GM18507 (cell line): Measurements from ENCODE around the gene CCL19.
"Not testable (repeated sequence)": the region's sequence is repeated elsewhere in the genome, so short reads cannot be mapped to it uniquely, and the experiment has no call there.

Source experiments
- DNase-seq: peaks from one replicate; pipeline ENCODE4 v3.0.0; 2011; ENCODE audit warnings: low read depth; ENCODE audit not compliant: insufficient read length; ENCODE audit errors: extremely low spot score
- FAIRE-seq: peaks from 2 replicates; lab custom pipeline; 2011; peaks lifted over from hg19 to GRCh38; lab: Jason Lieb, UNC

The CCL19 gene

DNA sequence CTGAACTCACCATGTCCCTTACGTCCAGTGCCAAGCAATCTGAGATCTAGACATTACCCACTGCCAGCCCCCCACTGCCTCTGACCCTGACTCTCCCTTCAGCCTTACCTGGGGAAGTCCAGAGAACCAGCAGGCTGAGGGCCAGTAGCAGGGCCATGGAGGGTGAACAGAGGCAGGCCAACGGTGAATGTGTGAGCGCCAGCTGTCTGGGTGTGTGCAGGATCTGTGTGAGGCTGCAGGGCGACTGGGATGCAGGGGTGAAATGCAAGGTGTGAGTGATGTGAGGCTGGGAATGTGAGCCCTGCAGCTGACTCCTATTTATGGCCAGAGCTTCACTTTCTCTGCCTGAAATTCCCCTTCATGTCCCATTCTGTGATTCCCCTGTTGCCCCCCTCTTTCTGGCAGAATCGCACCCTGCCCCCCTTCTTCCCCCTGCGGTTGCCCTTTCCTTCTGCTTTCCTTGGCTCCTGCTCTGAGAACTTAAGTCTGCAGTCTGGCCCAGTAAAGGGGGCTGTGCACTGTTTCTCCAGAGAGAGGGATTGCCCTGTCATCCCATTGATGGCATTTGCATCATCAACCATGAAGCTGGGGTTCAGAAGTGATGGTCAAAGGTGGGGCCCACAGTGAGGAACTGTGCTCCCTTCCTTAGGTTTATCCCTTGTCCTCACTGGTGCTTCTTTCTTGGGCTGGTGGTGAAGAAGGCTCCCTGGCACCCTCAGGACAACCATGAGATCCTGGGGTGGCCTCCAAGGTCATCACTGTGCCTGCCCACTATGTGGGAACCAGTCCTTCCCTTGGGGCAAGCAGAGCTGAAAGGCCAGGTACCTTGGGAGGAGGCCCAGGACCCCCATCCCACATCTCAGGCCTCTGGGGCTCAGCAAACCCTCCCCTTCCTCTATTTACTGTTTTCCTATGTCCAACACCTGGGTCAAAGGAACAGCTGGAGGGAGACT is at the start of gene CCL19:
Gene CCL19, minus strand, starts transcription at position 294 of the 953 bp plus-strand sequence. Its CDS starts 137 bp downstream, at position 157.
- FAIRE-seq: no peak
- DNase-seq: no peak

DNA sequence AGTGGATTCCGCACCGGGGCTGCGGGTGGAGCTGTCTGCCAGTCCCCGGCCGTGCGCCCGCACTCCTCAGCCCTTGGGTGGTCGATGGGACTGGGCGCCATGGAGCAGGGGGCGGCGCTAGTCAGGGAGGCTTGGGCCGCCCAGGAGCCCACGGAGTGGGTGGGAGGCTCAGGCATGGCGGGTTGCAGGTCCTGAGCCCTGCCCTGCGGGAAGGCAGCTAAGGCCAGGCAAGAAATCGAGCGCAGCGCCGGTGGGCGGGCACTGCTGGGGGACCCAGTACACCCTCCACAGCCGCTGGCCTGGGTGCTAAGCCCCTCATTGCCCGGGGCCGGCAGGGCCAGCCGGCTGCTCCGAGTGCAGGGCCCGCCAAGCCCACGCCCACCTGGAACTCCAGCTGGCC is 49.1 kb upstream of the CCL19 start:
- DNase-seq, FAIRE-seq: not testable (repeated sequence)

DNA sequence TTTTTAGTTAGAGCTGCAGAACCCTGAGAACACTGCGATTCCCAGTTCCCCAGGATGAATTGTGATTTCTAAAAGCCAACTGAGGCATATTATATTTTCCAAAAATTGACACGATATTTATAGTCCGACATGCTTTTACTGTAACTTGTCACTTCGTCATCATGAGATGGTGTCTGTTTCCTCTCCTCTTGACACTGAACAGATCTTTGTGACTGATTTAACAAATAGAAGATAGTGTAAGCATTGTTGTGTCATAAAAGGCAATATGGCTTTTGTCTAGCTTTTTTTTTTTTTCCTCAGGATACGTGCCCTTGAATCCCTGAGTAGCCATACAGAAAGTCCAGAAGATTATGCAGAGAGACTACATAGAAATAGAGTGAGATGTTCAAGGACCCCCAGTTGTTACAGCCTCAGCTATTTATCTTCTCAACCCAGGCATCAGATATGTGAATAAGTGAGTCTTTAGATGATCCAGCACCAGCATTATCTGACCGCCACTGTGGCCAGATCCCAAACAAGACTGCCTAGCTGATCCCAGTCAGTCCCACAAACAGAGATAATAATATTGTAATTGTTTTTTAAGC is 46.7 kb upstream of the CCL19 start:
- no peak for FAIRE-seq

DNA sequence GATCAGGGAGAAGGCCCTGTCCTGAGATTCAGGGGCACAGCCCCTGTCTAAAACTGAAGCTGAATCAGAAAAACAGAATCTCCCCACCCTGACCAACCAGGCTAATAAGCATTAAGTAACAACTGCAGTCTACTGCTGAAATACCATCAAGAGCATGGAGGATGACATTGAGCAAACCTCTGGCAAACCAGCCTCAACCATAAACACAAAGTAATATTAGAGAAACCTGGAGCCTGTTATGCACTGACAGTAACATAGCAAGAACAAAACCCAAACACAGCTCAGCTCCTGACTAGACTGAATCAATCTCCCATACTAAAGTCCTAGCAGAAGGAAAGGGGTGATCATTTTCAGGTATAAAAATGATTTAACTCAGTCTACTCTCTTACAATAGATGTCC is 43.6 kb upstream of the CCL19 start:
- FAIRE-seq (no peak), DNase-seq (no peak)

More for the DNA sequence above, 46.7 kb upstream of the CCL19 start:
- DNase-seq: no peak

DNA sequence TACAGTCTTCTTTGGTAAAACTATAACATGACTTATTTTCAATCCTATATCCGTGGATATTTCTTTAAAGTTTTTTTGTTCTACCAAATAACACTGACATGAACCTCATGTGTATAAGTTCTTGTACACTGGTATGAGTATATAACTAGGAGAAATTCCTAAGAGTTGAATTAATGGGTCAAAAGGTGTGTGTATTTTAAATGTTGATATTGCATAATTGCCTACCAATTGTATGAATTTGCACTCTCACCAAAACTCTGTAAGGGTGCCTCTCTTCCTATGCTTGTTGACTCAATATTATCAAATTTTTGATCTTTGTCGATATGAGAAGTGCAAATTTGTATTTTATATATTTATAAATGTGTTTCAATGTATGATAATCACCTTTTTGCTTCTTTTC is 41.8 kb upstream of the CCL19 start:
- no peak for FAIRE-seq
- no peak for DNase-seq

DNA sequence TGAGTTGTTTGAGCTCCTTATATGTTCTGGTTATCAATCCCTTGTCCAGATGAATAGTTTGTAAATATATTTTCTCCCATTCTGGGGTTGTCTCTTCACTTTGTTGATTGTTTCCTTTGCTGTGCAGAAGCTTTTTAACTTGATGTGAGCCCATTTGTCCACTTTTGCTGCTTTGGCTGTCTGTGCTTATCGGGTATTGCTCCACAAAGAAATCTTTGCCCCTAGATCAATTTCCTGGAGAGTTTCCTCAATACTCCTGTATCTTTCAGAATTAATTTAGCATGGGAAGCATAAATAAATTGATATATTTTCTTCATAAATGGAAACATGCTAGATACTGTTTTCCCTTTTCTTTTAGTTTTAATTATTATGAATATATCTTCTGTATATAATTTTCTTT is 41.4 kb upstream of the CCL19 start:
- no peak for FAIRE-seq
- DNase-seq: no peak

DNA sequence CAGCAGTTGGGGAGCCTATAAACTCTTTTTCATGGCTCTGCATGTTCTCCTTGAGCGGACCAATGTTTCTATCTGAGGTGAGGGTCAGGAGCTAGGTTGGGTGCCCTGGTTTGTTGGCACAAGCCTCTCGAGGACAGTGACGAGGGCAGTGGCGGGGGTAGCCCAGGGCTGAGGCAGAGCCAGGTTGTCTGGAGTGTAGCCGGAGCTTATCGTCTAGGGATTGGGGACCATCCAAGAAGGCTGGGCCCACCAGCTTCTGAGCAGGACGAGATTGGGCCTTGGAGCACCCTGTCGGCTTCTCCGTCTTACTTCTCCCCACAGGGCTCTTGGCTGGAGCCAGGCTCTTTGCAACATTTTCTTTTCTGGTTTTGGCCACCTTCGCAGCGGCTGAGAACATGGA is 32.1 kb upstream of the CCL19 start:
- FAIRE-seq: no peak
- no peak for DNase-seq

DNA sequence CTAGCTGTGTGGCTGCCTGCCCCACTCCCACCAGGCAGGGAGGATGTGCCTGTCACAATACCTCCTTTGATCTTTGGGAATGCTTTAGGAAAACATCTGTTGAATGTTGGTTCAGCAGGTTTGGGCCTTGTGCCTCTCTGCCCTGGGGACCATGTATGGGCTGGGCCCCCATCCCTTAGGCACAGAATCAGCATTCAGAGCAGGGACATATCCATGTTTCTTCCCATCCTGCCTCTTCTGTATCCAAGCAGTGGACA is 28.6 kb upstream of the CCL19 start:
- FAIRE-seq, DNase-seq: not testable (repeated sequence)

DNA sequence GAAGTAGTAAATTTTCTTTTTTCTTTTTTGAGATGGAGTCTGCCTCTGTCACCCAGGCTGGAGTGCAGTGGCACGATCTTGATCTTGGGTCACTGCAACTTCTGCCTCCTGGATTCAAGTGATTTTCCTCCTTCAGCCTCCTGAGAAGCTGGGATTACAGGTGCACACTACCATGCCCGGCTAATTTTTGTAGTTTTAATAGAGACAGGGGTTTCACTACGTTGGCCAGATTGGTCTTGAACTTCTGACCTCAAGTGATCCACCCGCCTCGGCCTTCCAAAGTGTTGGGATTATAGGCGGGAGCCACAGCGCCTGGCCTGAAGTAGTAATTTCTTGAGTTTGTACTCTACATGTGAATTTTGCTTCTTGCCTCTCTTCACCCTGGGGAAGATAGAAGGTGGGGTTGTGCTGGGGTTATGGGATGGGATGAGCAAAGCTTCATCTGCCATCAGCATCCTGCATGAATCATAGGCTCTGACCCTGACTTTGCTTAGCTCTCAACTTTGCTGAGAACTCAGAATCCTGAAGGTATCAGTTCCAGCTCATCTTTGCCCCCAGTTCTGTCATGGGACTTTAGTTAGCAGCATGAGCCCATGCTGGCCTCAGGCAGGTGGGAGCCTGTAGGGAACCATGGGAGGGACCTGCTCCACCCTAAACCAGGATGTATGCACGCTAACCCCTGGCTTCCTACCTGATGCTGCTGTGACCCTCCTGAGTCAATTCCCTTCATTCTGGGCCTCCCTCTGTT is 28.1 kb upstream of the CCL19 start:
- DNase-seq (no peak), FAIRE-seq (no peak)

DNA sequence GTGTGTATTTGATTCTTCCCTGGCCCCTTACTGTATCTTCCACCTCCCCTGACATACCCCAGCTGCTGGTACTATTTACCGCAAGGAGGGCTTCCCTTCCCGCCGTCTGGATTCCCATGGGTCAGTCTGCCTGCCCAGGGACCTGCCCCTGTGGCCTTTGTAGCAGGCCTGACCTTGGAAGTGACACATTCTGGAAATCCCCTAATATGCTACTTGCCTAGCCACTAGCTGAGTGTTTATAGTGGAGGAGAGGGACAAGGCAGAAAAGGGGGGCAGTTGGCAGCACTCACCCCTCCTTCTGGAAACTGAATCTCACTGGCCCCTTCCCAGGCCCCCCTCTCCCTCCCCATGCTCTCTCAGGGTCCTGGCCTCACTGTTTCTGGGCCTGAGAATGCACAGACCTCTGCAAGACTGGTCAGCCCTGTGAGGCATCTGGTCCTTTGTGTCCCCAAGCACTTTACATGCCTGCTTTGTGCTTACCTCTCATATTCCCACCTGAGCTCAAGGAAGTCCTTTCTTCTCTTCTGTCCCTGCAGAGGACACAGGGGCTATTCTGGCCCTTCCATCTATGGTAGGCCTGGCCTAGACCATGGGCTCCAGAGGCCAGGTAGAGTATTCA is 27.0 kb upstream of the CCL19 start:
- DNase-seq (no peak), FAIRE-seq (no peak)

DNA sequence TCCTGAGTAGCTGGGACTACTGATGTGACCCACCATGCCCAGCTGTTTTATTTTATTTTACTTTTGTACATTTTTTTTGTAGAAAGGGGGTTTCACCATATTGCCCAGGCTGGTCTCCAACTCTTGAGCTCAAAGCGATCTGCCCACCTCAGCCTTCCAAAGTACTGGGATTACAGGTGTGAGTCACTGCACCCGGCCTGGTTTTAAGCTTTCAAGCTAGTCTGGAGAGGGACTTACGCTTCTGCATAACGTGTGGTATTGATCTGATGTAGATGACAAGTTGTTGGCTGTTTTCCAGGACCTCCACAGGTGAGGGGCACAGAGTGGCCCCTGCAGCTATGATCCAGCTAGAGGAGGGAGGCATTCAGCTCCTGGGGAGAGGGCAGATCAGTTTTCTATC is 25.6 kb upstream of the CCL19 start:
- DNase-seq: no peak
- no peak for FAIRE-seq

DNA sequence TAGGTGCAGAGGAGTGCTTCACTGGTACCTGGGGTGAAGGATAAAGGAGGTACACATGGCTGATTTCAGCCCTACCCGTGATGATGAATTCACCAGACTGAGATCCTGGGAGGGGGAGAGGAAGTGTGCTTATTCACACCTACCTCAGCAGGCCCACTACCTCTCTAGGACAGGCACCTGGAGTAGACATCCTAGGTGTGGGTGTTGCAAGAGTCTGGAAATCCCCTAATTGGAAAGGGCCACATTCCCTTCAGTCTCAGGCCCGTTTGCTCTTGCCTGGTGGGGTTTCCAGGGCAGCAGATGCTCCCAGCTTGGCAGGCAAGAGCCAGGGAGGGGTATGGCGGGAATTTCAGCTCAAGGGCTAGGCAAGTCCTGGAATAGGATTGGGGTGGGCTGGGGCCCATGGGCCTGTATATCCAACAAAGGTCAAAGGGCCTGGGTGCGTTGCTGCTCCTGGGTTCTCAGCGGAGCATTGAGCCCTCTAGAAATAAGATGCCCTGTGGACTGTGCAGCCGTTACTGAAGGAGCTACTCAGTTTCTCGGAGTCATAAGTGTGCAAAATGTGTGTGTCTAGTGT is 24.7 kb upstream of the CCL19 start:
- FAIRE-seq: no peak
- DNase-seq: no peak

DNA sequence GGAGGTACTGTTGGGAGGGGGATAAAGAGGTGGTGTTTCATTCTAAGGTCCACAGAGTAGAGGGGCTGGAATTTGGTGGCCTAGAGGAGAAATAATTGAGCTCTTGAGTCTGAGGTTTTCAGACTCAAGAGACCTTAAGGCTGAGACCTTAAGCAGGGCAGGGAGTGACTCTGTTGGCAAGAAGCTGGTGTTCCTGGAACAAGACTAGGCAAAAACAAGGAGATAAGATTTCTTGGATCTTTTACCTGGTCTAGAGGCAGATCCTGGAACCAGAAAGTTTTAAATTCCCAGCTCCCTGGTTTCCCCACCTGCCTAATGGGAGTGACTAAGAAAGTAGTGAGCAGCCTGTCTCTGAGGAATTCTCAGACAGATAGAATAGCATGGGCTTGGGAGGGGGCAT is 22.9 kb upstream of the CCL19 start:
- FAIRE-seq (no peak), DNase-seq (no peak)

DNA sequence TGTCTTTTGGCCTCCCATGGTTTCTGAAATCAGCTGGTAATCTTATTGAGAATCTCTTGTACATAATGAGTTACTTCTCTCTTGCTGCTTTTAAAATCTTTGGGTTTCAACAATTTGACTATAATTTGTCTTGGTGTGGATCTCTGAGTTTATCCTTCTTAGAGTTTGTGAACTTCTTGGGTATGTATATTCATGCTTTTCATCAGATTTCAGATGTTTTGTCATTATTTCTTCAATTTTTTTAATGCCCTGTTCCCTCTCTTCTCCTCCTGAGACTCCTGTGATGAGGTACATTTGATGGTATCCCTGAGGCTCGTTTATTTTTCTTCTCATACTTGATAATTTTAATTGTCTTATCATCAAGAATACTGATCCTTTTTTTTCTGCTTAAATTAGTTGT is 21.1 kb upstream of the CCL19 start:
- DNase-seq: no peak
- no peak for FAIRE-seq

DNA sequence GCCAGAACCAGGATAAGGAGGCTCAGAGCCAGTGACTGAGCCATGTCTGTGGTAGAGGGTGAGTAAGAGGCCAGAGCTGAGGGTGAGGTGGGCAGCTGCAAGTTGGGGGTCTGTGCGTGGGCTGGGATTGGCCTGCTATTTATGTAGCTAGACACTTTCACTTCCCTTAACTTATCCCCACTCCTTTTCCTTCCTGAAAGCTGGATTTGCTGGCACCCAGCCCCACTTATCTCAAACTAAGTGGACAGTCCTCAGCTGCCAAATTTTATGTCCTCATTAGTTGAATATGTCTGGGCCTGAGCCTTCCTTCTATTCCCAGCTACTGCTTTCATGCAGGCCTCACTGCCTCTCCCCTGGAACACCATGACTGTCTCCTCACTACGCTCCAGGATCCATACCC is 18.9 kb upstream of the CCL19 start, which contains the start of gene CCL21:
Gene CCL21, minus strand, starts transcription at position 114 of the 400 bp plus-strand sequence. Its CDS starts 70 bp downstream, at position 44.
- DNase-seq: no peak
- FAIRE-seq: no peak

DNA sequence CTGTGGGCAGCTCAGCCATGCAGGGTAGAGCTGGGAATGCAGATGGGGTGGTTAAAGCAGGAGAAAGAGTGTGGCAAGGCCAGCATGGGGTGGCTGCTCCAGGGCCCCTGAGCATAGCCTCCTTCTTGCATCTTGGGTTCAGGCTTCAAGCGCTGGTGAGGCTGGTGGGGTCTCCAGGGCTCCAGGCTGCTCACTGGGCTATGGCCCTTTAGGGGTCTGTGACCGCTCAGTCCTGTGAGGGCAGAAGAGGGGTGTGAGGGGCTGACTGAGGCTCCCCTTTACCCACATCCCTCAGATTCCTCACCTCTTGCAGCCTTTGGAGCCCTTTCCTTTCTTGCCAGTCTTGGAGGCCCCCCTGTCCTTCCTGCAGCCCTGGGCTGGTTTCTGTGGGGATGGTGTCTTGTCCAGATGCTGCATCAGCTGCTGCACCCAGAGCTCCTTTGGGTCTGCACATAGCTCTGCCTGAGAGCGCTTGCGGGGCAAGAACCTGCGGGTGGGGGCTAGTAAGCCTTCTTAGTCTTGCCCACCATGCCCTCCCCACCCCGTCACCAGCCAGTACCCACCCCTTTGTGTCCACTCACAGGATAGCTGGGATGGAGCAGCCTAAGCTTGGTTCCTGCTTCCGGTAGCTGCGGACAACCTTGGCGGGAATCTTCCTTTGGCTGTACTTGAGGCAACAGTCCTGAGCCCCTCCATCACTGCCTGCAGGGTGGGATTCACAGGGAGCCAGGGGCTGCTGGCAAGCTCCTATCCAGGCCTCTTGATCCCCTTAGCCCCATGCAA is 18.3 kb upstream of the CCL19 start:
- FAIRE-seq: no peak

DNA sequence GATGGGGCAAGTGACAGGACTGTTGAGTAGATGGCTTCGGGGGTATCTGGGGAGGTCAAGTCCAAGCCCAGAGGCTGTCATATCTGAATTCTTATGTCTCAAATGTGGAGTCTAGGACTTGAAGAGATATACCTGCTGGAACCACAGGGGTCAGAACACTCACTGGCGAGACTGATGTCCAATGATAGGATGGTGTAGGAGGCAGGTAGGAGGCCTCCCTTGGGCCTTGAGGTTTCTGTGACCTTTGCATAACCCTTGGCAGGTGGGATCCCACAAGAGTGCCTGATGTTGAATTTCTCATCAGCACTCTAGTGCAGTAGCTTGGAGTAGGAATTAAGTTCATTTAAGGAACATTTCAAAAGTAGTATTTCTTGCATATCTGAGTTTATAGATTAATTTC is 16.1 kb upstream of the CCL19 start:
- FAIRE-seq: no peak
- DNase-seq: no peak

More for the DNA sequence above, 18.3 kb upstream of the CCL19 start:
- no peak for DNase-seq

DNA sequence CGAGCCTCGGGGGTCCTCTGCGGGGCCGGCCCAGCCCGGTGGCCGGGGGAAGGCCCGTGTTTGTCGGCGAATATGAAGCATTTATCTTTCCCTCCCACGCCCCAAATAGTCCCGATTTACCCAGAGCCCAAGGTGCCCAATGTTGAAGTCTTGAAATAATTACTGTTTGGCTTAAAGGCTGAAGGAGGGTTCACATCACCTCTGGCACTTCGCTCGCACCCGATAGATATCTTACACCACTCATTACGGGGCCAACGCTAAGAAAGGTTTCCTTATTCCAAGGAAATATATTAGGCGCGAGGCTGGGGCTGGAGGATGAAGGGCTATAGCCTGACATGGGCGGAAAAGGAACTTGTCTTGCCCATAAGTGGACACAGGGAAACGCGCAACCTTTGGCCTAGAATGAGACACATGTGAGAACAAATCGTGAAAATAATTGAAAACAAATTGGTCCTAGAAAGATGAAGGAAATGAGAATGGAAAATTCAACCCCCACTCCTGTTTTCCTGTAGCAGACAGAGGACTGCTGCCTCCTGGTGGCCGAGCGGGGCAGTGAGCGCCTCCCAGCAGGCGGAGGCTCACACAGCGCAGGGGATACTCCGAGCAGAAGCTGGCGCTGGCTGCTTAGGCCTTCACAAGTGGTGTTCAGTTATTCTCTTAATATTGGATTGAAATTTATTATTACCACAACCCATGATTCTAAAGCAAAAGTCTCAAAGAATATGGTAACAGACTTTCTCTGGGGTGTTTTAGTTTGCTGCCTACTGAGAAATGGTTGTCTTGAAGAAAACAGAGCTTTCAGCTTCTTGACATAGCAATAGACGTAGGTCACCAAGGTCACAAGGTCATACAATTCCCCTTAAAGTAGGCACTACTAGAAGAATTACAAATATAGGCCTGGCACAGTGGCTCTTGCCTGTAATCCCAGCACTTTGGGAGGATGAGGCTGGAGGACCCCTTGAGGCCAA is 11.0 kb upstream of the CCL19 start:
- DNase-seq (peak; percentile 52), FAIRE-seq (peak; percentile 90)
